ENCODE data around the gene WDR90. TPM values are rescaled to one million over a fixed set of nuclear protein-coding genes. Genes with fewer than 3 reads are reported as not detected.

Gene WDR90
- total RNA-seq, 5 donors from 2014 or later (not counting 1 experiment from before 2014, with no cell fraction given): 19.7 to 35.7 (median 23.4) TPM

DNA sequence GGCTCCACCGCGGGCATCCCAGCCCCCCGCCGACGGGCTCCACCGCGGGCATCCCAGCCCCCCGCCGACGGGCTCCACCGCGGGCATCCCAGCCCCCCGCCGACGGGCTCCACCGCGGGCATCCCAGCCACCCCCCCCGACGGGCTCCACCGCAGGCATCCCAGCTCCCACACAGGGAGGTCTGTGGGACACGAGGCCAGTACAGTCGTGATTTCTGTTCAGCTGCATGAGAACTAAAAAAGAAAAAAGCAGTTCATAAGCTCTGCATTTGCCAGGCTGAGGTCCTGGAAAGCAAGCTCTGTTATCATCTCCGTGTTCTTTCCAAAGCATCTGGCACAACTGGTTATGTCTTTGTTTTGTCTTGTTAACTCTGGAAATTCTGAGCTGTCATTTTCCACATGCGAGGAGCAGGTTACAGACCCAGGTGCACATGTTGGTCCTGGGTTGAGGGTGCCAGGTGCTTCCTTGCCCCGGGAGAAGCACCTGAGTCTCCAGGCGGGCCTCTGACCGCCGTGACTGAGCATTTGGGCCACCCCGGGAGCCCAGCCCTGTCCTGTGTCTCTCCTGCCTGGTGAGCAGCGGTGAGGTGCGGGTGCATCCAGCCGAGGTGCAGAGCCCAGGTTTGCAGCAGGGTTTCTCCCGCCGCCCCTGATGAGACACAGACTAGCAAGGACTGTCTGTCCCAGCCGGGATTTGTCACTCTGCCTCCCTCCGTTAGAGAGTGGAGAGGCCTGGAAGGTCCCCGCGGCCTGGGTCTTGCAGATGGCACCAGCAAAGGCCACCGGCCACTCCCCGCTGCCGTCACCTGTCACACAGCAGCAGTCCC, 28.3 kb upstream of the WDR90 start:
- peaks cover 7 to 18% of the 10 kb centered on the region in 2 donors for H3K36me3 ChIP-seq (ENCODE audit: control insufficient read depth in 2 of 2, extremely low read depth in 1 of 2, insufficient read depth in 1 of 2, low read length in 1 of 2)
- H3K27ac ChIP-seq (ENCODE audit: low read length): no peak overlapping the region
- Mint-ChIP-seq H3K27ac (no peak overlapping the region), H3K27me3 (no peaks in the 10 kb centered on the region), H3K36me3 (no peaks in the 10 kb centered on the region), H3K4me1 (no peaks in the 10 kb centered on the region), H3K9me3 (no peaks in the 10 kb centered on the region), H3K4me3 (no peak overlapping the region)
- H3K27me3 ChIP-seq (replicated peaks in 1 of 2; ENCODE audit: control insufficient read depth in 2 of 2, extremely low read depth in 1 of 2, insufficient read depth in 2 of 2, low read length in 1 of 2): no peaks in the 10 kb centered on the region
- WGBS (ENCODE audit: insufficient coverage): 96% methylated on average over 31 of the region's 41 CpGs
- ChIA-PET CTCF (no interaction called here), POLR2A (no interaction called here)
- no peak for DNase-seq
- no peak for ATAC-seq (replicated peaks in 1 of 4)
- H3K4me1 ChIP-seq (ENCODE audit: control insufficient read depth in 1 of 2, extremely low read depth in 1 of 2, insufficient read depth in 2 of 2, low read length in 2 of 2): no peaks in the 10 kb centered on the region
- H3K9me3 ChIP-seq: no peaks in the 10 kb centered on the region
- no peak overlapping the region for H3K4me3 ChIP-seq (ENCODE audit: control insufficient read depth in 1 of 2, extremely low read depth in 1 of 2, low read length in 1 of 2)

DNA sequence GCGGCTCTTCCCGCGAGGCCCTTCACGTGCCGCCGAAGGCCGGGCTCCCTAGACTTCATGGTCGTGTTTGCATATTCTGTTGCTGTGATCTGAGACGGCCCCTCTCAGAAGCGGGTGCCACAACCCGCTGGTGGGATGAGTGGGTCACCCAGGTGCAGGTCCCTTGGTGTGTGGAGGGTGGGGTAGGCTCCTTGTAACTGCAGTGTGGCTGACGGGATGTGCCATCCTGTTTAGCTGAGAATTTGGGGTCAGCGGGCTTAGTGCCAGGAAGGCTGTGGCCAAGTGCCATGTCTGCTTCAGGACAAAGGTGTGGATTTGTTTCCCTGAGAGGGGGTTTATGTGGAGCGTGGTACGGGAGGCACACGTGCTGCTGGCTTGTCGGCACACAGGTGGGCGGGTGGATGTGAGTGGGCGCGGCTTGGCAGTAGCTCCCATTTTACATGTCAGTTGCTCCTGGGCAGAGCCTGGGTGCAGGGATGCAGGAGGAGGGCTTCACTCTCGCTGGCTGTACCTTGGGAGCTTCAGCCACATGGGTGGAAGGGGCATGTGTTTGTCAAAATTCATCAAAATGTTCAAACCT, 27.5 kb upstream of the WDR90 start:
- CTCF ChIA-PET: no interaction called here
- Histone ChIP-seq H3K27ac (ENCODE audit: low read length) (no peak overlapping the region), H3K4me3 (ENCODE audit: control insufficient read depth in 1 of 2, extremely low read depth in 1 of 2, low read length in 1 of 2) (no peak overlapping the region), H3K27me3 (replicated peaks in 1 of 2; ENCODE audit: control insufficient read depth in 2 of 2, extremely low read depth in 1 of 2, insufficient read depth in 2 of 2, low read length in 1 of 2) (no peaks in the 10 kb centered on the region), H3K4me1 (ENCODE audit: control insufficient read depth in 1 of 2, extremely low read depth in 1 of 2, insufficient read depth in 2 of 2, low read length in 2 of 2) (no peaks in the 10 kb centered on the region), H3K9me3 (no peaks in the 10 kb centered on the region), H3K36me3 (ENCODE audit: control insufficient read depth in 2 of 2, extremely low read depth in 1 of 2, insufficient read depth in 1 of 2, low read length in 1 of 2) (peaks cover 11 to 22% of the 10 kb centered on the region in 2 donors)
- Mint-ChIP-seq H3K4me3 (no peak overlapping the region), H3K4me1 (no peaks in the 10 kb centered on the region), H3K9me3 (no peaks in the 10 kb centered on the region), H3K27ac (no peak overlapping the region), H3K36me3 (no peaks in the 10 kb centered on the region), H3K27me3 (no peaks in the 10 kb centered on the region)
- POLR2A ChIA-PET: no interaction called here
- no peak for ATAC-seq (replicated peaks in 1 of 4)
- 93% methylated on average over 20 of the region's 21 CpGs for WGBS (ENCODE audit: insufficient coverage)
- no peak for DNase-seq

GRCh38 chr16:622920-623280, 26.3 kb upstream of the WDR90 start:
- Histone ChIP-seq H3K36me3 (ENCODE audit: control insufficient read depth in 2 of 2, extremely low read depth in 1 of 2, insufficient read depth in 1 of 2, low read length in 1 of 2) (peaks cover 12 to 22% of the 10 kb centered on the region in 2 donors), H3K27ac (ENCODE audit: low read length) (no peak overlapping the region), H3K4me1 (ENCODE audit: control insufficient read depth in 1 of 2, extremely low read depth in 1 of 2, insufficient read depth in 2 of 2, low read length in 2 of 2) (no peaks in the 10 kb centered on the region), H3K27me3 (replicated peaks in 1 of 2; ENCODE audit: control insufficient read depth in 2 of 2, extremely low read depth in 1 of 2, insufficient read depth in 2 of 2, low read length in 1 of 2) (no peaks in the 10 kb centered on the region), H3K9me3 (no peaks in the 10 kb centered on the region), H3K4me3 (ENCODE audit: control insufficient read depth in 1 of 2, extremely low read depth in 1 of 2, low read length in 1 of 2) (no peak overlapping the region)
- no peak overlapping the region for H3K27ac Mint-ChIP-seq
- ATAC-seq (replicated peaks in 1 of 4): no peak
- ChIA-PET CTCF (no interaction called here), POLR2A (no interaction called here)
- H3K9me3 Mint-ChIP-seq: no peaks in the 10 kb centered on the region
- no peaks in the 10 kb centered on the region for H3K27me3 Mint-ChIP-seq
- H3K4me1 Mint-ChIP-seq: no peaks in the 10 kb centered on the region
- 94% methylated on average over 15 of the region's 17 CpGs for WGBS (ENCODE audit: insufficient coverage)
- no peaks in the 10 kb centered on the region for H3K36me3 Mint-ChIP-seq
- no peak overlapping the region for H3K4me3 Mint-ChIP-seq
- DNase-seq: no peak

- H3K27ac ChIP-seq (ENCODE audit: low read length): no peak overlapping the region
- DNase-seq: no peak
- Mint-ChIP-seq H3K9me3 (no peaks in the 10 kb centered on the region), H3K27ac (no peak overlapping the region), H3K4me3 (no peak overlapping the region), H3K36me3 (no peaks in the 10 kb centered on the region), H3K27me3 (no peaks in the 10 kb centered on the region), H3K4me1 (no peaks in the 10 kb centered on the region)
- no peaks in the 10 kb centered on the region for H3K27me3 ChIP-seq (replicated peaks in 1 of 2; ENCODE audit: control insufficient read depth in 2 of 2, extremely low read depth in 1 of 2, insufficient read depth in 2 of 2, low read length in 1 of 2)
- no peak for ATAC-seq (replicated peaks in 1 of 4)
- POLR2A ChIA-PET: no interaction called here
- WGBS (ENCODE audit: insufficient coverage): 95% methylated on average over 9 of the region's 10 CpGs
- H3K36me3 ChIP-seq (ENCODE audit: control insufficient read depth in 2 of 2, extremely low read depth in 1 of 2, insufficient read depth in 1 of 2, low read length in 1 of 2): peaks cover 12 to 22% of the 10 kb centered on the region in 2 donors
- CTCF ChIA-PET: no interaction called here
- no peaks in the 10 kb centered on the region for H3K4me1 ChIP-seq (ENCODE audit: control insufficient read depth in 1 of 2, extremely low read depth in 1 of 2, insufficient read depth in 2 of 2, low read length in 2 of 2)
- H3K4me3 ChIP-seq (ENCODE audit: control insufficient read depth in 1 of 2, extremely low read depth in 1 of 2, low read length in 1 of 2): no peak overlapping the region
- no peaks in the 10 kb centered on the region for H3K9me3 ChIP-seq
Measured at GRCh38 chr16:624526-625070, 24.6 kb upstream of the WDR90 start.

DNA sequence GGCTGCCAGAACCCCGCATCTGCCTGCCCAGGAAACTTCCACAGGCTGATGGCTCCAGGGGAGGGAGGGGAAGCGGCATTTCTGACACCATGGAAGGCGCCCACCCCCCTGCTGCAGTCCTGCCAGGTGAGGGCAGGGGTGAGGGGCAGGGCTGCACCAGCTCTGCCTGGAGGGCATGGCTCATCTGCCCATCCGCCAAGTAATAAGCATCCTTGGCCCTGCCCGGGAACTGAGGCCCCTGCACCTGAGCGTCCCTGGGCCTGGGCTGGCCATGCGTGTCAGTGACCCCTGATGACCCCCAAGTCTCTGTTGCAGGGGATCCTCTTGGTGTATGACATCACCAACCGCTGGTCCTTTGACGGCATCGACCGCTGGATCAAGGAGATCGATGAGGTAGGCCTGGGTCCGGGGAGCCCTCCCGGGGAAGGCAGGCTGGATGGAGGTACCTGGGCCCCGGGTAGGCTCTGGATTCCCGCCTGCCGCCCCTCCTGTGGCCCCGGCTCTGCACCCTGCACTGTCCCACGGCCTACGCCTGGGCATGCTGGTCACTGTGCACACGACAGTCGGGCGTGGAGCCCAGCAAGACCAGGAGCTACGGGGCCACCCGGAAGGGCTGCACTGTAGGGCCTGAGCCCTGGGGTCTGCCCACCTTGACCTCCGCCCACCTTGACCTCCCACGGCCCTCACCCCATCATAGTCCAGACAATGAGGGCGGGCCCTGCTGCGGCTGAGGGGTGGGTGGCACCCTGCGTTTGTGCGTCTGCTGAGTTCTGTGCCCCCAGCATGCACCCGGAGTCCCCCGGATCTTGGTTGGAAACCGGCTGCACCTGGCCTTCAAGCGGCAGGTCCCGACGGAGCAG, 23.8 kb upstream of the WDR90 start:
- ChIA-PET CTCF (no interaction called here), POLR2A (no interaction called here)
- 94% methylated on average over 33 of the region's 37 CpGs for WGBS (ENCODE audit: insufficient coverage)
- H3K9me3 ChIP-seq: no peaks in the 10 kb centered on the region
- Mint-ChIP-seq H3K27me3 (no peaks in the 10 kb centered on the region), H3K4me3 (no peak overlapping the region), H3K9me3 (no peaks in the 10 kb centered on the region), H3K27ac (no peak overlapping the region), H3K36me3 (no peaks in the 10 kb centered on the region), H3K4me1 (no peaks in the 10 kb centered on the region)
- DNase-seq (no peak), ATAC-seq (replicated peaks in 1 of 4) (no peak)
- no peak overlapping the region for H3K4me3 ChIP-seq (ENCODE audit: control insufficient read depth in 1 of 2, extremely low read depth in 1 of 2, low read length in 1 of 2)
- no peaks in the 10 kb centered on the region for H3K4me1 ChIP-seq (ENCODE audit: control insufficient read depth in 1 of 2, extremely low read depth in 1 of 2, insufficient read depth in 2 of 2, low read length in 2 of 2)
- no peak overlapping the region for H3K27ac ChIP-seq (ENCODE audit: low read length)
- H3K36me3 ChIP-seq (ENCODE audit: control insufficient read depth in 2 of 2, extremely low read depth in 1 of 2, insufficient read depth in 1 of 2, low read length in 1 of 2): peaks cover 12 to 22% of the 10 kb centered on the region in 2 donors
- H3K27me3 ChIP-seq (replicated peaks in 1 of 2; ENCODE audit: control insufficient read depth in 2 of 2, extremely low read depth in 1 of 2, insufficient read depth in 2 of 2, low read length in 1 of 2): no peaks in the 10 kb centered on the region

DNA sequence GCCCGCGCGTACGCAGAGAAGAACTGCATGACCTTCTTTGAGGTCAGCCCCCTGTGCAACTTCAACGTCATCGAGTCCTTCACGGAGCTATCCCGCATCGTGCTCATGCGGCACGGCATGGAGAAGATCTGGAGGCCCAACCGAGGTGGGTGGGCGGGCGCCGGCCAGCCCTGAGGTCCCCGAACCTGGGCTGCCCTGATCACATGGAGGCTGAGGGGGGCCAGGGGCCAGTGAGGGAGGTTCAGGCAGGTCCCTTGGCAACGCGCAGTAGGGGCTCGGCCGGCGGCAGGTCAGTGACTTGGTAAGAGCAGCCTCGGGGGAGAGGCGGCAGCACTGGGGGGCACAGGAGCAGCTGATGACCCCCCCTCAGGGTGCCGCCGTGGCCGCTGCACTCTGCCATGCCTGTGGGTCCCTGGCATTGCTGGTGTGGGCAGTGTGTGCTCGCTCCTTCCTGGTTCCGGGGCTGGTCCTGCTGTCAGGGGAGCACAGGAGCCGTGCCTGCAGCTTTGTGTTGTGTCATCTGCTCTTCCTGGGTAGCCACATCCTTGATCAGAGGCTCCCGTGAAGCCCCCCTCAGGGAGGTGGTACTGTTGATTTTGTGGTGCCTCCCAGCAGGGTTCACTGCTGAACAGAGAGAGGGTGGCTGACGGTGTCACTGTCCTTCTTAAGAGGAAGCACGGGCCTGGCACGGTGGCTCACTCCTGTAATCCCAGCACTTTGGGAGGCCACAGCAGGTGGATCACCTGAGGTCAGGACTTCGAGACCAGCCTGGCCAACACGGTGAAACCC, 23.0 kb upstream of the WDR90 start:
- H3K27me3 ChIP-seq (replicated peaks in 1 of 2; ENCODE audit: control insufficient read depth in 2 of 2, extremely low read depth in 1 of 2, insufficient read depth in 2 of 2, low read length in 1 of 2): no peaks in the 10 kb centered on the region
- Mint-ChIP-seq H3K36me3 (no peaks in the 10 kb centered on the region), H3K4me3 (no peak overlapping the region), H3K27me3 (no peaks in the 10 kb centered on the region), H3K4me1 (no peaks in the 10 kb centered on the region), H3K27ac (no peak overlapping the region), H3K9me3 (no peaks in the 10 kb centered on the region)
- ChIA-PET POLR2A (no interaction called here), CTCF (no interaction called here)
- no peak overlapping the region for H3K27ac ChIP-seq (ENCODE audit: low read length)
- WGBS (ENCODE audit: insufficient coverage): 97% methylated on average over 31 of the region's 35 CpGs
- no peak overlapping the region for H3K4me3 ChIP-seq (ENCODE audit: control insufficient read depth in 1 of 2, extremely low read depth in 1 of 2, low read length in 1 of 2)
- DNase-seq (no peak), ATAC-seq (replicated peaks in 1 of 4) (no peak)
- peaks cover 0 to 4% of the 10 kb centered on the region in 2 experiments for H3K4me1 ChIP-seq (ENCODE audit: control insufficient read depth in 1 of 2, extremely low read depth in 1 of 2, insufficient read depth in 2 of 2, low read length in 2 of 2)
- H3K36me3 ChIP-seq (ENCODE audit: control insufficient read depth in 2 of 2, extremely low read depth in 1 of 2, insufficient read depth in 1 of 2, low read length in 1 of 2): peaks cover 12 to 22% of the 10 kb centered on the region in 2 donors
- no peaks in the 10 kb centered on the region for H3K9me3 ChIP-seq
